Measurements from ENCODE around the gene CCNF.

DNA sequence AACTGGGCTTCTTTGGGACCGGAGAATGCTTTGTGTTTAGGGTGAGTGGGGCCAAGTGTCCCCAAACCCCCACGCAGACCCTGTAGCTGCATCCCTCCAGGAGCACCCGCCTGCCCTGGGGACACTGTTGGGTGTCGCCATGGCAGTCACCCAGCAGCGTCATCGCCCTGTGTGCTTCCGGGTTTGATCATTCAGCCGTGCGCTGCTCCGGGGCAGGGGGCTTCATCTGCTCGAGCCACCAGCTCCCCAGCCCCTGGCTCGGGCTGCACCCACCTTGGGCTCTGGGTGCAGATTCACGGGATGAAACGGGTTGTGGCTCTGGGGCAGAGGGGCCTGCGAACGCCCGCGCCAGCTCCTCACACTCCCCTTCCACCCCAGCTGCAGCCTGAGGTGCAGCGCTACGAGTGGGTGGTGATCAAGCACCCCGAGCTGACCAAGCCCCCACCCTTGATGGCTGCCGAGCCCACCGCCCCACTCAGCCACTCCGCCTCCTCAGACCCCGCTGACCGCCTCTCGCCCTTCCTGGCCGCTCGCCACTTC, 70.7 kb downstream of the CCNF start:
- TF ChIP-seq, protein P1, sequence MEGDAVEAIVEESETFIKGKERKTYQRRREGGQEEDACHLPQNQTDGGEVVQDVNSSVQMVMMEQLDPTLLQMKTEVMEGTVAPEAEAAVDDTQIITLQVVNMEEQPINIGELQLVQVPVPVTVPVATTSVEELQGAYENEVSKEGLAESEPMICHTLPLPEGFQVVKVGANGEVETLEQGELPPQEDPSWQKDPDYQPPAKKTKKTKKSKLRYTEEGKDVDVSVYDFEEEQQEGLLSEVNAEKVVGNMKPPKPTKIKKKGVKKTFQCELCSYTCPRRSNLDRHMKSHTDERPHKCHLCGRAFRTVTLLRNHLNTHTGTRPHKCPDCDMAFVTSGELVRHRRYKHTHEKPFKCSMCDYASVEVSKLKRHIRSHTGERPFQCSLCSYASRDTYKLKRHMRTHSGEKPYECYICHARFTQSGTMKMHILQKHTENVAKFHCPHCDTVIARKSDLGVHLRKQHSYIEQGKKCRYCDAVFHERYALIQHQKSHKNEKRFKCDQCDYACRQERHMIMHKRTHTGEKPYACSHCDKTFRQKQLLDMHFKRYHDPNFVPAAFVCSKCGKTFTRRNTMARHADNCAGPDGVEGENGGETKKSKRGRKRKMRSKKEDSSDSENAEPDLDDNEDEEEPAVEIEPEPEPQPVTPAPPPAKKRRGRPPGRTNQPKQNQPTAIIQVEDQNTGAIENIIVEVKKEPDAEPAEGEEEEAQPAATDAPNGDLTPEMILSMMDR (IDR thresholded peaks at IDR 0.05), result no peak
- TF ChIP-seq EZH2phosphoT487 (IDR thresholded peaks at IDR 0.05) (no peak), EZH2 (IDR thresholded peaks at IDR 0.05) (no peak)
